ENCODE data around the gene HUWE1. TPM values are rescaled to one million over a fixed set of nuclear protein-coding genes. Genes with fewer than 3 reads are reported as not detected.
"Not testable (repeated sequence)": the region's sequence is repeated elsewhere in the genome, so short reads cannot be mapped to it uniquely, and the experiment has no call there.

The HUWE1 gene
- polyA plus RNA-seq, 1 donor (not counting 4 experiments of a cell fraction or from before 2014, with no cell fraction given), result 53.6 TPM

DNA sequence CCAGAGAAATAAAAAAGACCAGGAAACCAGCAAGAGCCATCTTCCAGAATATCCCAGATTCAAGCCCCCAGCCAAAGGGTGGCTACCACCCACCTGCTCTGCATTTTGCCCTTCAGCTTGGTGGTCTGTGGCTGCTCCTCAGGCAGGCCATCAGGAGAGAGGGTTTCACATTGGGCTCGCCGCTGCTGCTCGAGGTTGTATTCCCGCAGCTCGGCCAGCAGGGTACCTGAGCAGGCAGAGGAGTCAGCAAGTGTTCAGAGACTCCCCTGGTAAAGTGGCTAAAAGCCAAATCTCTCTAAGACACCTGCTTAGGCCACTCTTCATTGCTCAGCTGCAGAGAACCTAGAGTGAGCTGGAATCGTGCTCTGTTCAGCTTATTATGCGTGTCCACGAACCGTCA lies 141.6 kb downstream of the HUWE1 start:
- Histone ChIP-seq H3K9me1 (ENCODE audit: control insufficient read depth, extremely low read depth, insufficient read depth, low read length) (no peaks in the 10 kb centered on the region), H3K36me3 (ENCODE audit: control insufficient read depth in 2 of 2, extremely low read depth in 1 of 2, insufficient read depth in 2 of 2, low read length in 2 of 2) (peaks cover 16 to 17% of the 10 kb centered on the region in 2 experiments), H3K27ac (ENCODE audit: control insufficient read depth, insufficient read depth, low read length) (no peak overlapping the region), H3K27me3 (ENCODE audit: control insufficient read depth, extremely low read depth, insufficient read depth, low read length) (no peaks in the 10 kb centered on the region), H3K4me1 (ENCODE audit: control insufficient read depth, extremely low read depth, insufficient read depth, low read length) (peaks cover 5% of the 10 kb centered on the region), H3K4me2 (ENCODE audit: control insufficient read depth, extremely low read depth, insufficient read depth, low read depth, low read length) (no peak overlapping the region), H3K9me3 (ENCODE audit: control insufficient read depth, low read depth, low read length) (no peaks in the 10 kb centered on the region), H3K9ac (ENCODE audit: control insufficient read depth, extremely low read depth, insufficient read depth, low read length) (no peak overlapping the region), H3K79me2 (ENCODE audit: control insufficient read depth, insufficient read depth, low read length) (no peaks in the 10 kb centered on the region), H2AFZ (ENCODE audit: control insufficient read depth, low read length) (no peak overlapping the region), H4K20me1 (ENCODE audit: control insufficient read depth, extremely low read depth, insufficient read depth, low read length) (no peaks in the 10 kb centered on the region), H3K4me3 (ENCODE audit: control insufficient read depth in 2 of 3, extremely low read depth in 1 of 3, insufficient read depth in 2 of 3, low read depth in 1 of 3, low read length in 3 of 3) (no peak overlapping the region)
- FAIRE-seq (no peak), DNase-seq (ENCODE audit: low read depth, low spot score) (no peak)
- dilution Hi-C loops (cut with MboI; ENCODE audit: extremely low pct_ligation_motif_present, low sequenced_read_pairs), result no loop called here
- TF ChIP-seq, protein P1, sequence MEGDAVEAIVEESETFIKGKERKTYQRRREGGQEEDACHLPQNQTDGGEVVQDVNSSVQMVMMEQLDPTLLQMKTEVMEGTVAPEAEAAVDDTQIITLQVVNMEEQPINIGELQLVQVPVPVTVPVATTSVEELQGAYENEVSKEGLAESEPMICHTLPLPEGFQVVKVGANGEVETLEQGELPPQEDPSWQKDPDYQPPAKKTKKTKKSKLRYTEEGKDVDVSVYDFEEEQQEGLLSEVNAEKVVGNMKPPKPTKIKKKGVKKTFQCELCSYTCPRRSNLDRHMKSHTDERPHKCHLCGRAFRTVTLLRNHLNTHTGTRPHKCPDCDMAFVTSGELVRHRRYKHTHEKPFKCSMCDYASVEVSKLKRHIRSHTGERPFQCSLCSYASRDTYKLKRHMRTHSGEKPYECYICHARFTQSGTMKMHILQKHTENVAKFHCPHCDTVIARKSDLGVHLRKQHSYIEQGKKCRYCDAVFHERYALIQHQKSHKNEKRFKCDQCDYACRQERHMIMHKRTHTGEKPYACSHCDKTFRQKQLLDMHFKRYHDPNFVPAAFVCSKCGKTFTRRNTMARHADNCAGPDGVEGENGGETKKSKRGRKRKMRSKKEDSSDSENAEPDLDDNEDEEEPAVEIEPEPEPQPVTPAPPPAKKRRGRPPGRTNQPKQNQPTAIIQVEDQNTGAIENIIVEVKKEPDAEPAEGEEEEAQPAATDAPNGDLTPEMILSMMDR (optimal IDR thresholded peaks at IDR 0.05 in 1 of 3, IDR thresholded peaks at IDR 0.05 in 1 of 3, conservative IDR thresholded peaks at IDR 0.05 in 1 of 3; ENCODE audit: extremely low read depth in 1 of 3, insufficient read depth in 2 of 3, low read length in 3 of 3), result no peak
- TF ChIP-seq EZH2 (IDR thresholded peaks at IDR 0.05; ENCODE audit: low read length), result no peak

DNA sequence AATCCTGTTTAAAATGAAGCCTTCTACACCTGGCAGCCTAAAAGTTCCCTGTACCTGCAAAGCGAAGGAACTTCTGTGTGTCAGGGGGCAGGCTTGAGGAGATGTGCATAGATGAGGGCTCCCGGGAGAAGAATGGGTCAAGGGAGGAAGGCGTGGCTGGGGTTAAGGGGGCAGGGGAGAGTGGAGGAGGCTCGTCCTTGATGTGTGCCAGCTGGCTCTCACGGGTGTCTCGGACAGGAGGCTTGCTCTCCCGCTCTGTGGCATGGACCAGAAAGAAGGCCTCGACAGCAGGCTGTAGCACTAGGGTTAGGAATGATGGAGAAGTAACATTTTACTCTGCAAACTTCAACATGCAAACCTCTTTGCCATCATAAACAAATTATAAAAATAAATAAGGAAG lies 147.7 kb downstream of the HUWE1 start:
- H3K9me1 ChIP-seq (ENCODE audit: control insufficient read depth, extremely low read depth, insufficient read depth, low read length), result no peaks in the 10 kb centered on the region
- no peaks in the 10 kb centered on the region for H4K20me1 ChIP-seq (ENCODE audit: control insufficient read depth, extremely low read depth, insufficient read depth, low read length)
- FAIRE-seq, result no peak
- no peak overlapping the region for H3K4me3 ChIP-seq (ENCODE audit: control insufficient read depth in 2 of 3, extremely low read depth in 1 of 3, insufficient read depth in 2 of 3, low read depth in 1 of 3, low read length in 3 of 3)
- H3K4me2 ChIP-seq (ENCODE audit: control insufficient read depth, extremely low read depth, insufficient read depth, low read depth, low read length), result no peak overlapping the region
- TF ChIP-seq, protein P1 (optimal IDR thresholded peaks at IDR 0.05 in 1 of 3, IDR thresholded peaks at IDR 0.05 in 1 of 3, conservative IDR thresholded peaks at IDR 0.05 in 1 of 3; ENCODE audit: extremely low read depth in 1 of 3, insufficient read depth in 2 of 3, low read length in 3 of 3), result no peak
- no peak for TF ChIP-seq EZH2 (IDR thresholded peaks at IDR 0.05; ENCODE audit: low read length)
- DNase-seq (ENCODE audit: low read depth, low spot score), result no peak
- H2AFZ ChIP-seq (ENCODE audit: control insufficient read depth, low read length), result no peak overlapping the region
- no peak overlapping the region for H3K9ac ChIP-seq (ENCODE audit: control insufficient read depth, extremely low read depth, insufficient read depth, low read length)
- H3K9me3 ChIP-seq (ENCODE audit: control insufficient read depth, low read depth, low read length), result no peaks in the 10 kb centered on the region
- no peaks in the 10 kb centered on the region for H3K79me2 ChIP-seq (ENCODE audit: control insufficient read depth, insufficient read depth, low read length)
- dilution Hi-C loops (cut with MboI; ENCODE audit: extremely low pct_ligation_motif_present, low sequenced_read_pairs), result no loop called here
- H3K27ac ChIP-seq (ENCODE audit: control insufficient read depth, insufficient read depth, low read length), result no peak overlapping the region
- no peaks in the 10 kb centered on the region for H3K27me3 ChIP-seq (ENCODE audit: control insufficient read depth, extremely low read depth, insufficient read depth, low read length)
- H3K4me1 ChIP-seq (ENCODE audit: control insufficient read depth, extremely low read depth, insufficient read depth, low read length), result peaks cover 5% of the 10 kb centered on the region
- H3K36me3 ChIP-seq (ENCODE audit: control insufficient read depth in 2 of 2, extremely low read depth in 1 of 2, insufficient read depth in 2 of 2, low read length in 2 of 2), result peaks cover 23 to 33% of the 10 kb centered on the region in 2 experiments

DNA sequence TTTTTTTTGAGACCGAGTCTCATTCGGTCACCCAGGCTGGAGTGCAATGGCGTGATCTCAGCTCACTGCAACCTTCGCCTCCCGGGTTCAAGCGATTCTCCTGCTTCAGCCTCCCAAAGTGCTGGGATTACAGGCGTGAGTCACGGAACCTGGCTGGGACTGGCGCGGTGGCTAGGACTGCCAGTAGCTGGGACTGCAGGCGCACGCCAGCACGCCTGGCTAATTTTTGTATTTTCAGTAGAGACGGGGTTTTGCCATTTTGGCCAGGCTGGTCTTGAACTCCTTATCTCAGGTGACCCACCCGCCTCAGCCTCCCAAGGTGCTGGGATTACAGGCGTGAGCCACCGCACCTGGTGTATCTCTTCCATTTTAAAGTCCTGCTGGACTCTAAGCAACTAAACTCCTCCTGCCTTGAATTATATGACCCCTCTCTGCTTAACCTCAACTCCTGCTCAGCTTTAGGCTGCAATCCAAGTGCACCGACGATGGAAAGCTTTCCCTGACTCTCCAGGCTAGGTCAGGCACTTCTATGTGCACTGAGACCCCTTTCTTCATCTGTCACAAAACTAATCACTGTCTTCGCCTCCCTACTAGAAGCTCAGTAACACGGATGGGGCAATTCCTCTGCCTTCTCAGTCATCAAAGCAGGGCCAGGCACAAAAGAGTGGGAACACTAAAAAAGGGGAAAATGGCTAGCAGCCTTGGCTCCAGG lies 155.1 kb downstream of the HUWE1 start:
- H3K4me1 ChIP-seq (ENCODE audit: control insufficient read depth, extremely low read depth, insufficient read depth, low read length); H3K27me3 ChIP-seq (ENCODE audit: control insufficient read depth, extremely low read depth, insufficient read depth, low read length): not testable (repeated sequence)
- peaks cover 13 to 17% of the 10 kb centered on the region in 2 experiments for H3K36me3 ChIP-seq (ENCODE audit: control insufficient read depth in 2 of 2, extremely low read depth in 1 of 2, insufficient read depth in 2 of 2, low read length in 2 of 2)

More for the DNA sequence above, 155.1 kb downstream of the HUWE1 start:
- H3K27ac ChIP-seq (ENCODE audit: control insufficient read depth, insufficient read depth, low read length); H3K9me1 ChIP-seq (ENCODE audit: control insufficient read depth, extremely low read depth, insufficient read depth, low read length); dilution Hi-C loops (cut with MboI; ENCODE audit: extremely low pct_ligation_motif_present, low sequenced_read_pairs); H3K9me3 ChIP-seq (ENCODE audit: control insufficient read depth, low read depth, low read length); H3K79me2 ChIP-seq (ENCODE audit: control insufficient read depth, insufficient read depth, low read length); H3K9ac ChIP-seq (ENCODE audit: control insufficient read depth, extremely low read depth, insufficient read depth, low read length); H3K4me3 ChIP-seq (ENCODE audit: control insufficient read depth in 2 of 3, extremely low read depth in 1 of 3, insufficient read depth in 2 of 3, low read depth in 1 of 3, low read length in 3 of 3); FAIRE-seq; H2AFZ ChIP-seq (ENCODE audit: control insufficient read depth, low read length); DNase-seq (ENCODE audit: low read depth, low spot score); H3K4me2 ChIP-seq (ENCODE audit: control insufficient read depth, extremely low read depth, insufficient read depth, low read depth, low read length); H4K20me1 ChIP-seq (ENCODE audit: control insufficient read depth, extremely low read depth, insufficient read depth, low read length): not testable (repeated sequence)
